GM21619 (cell line): Measurements from ENCODE around the gene DPPA3.
"Not testable (repeated sequence)": the region's sequence is repeated elsewhere in the genome, so short reads cannot be mapped to it uniquely, and the experiment has no call there.

Experiments
- ATAC-seq: cut with Tn5 transposase; IDR thresholded peaks from one replicate; pipeline ENCODE4 v1.9.1; 2021; ENCODE audit not compliant: unreplicated experiment

The DPPA3 gene

GRCh38 chr12:7711133-7711532 lies at the start of gene DPPA3:
Gene DPPA3 (plus strand): TSS chr12:7711433. CDS start chr12:7711571, 138 bp downstream.
- ATAC-seq, result no peak

DNA sequence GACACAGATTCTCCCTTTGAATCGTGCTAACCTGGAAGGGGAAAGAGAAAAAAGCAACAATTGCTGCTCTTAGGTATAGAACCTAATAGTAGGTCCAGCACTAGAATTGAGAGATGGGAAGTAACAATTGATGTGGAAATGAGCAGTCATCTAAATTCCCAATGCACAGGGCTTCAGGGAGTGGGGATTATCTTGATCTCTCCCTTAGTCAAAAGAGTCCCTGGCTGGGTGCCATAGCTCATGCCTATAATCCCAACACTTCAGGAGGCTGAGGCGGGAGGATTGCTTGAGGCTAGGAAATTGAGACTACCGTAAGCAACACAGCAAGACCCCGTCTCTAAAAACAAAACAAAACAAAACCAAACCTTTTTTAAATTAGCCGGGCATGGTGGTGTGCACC lies 49.5 kb upstream of the DPPA3 start:
- ATAC-seq, result no peak

GRCh38 chr12:7666595-7666994 lies 44.6 kb upstream of the DPPA3 start:
- ATAC-seq, result no peak

- ATAC-seq, result no peak
These were observed 44.1 kb upstream of the DPPA3 start for GRCh38 chr12:7667125-7667524.

DNA sequence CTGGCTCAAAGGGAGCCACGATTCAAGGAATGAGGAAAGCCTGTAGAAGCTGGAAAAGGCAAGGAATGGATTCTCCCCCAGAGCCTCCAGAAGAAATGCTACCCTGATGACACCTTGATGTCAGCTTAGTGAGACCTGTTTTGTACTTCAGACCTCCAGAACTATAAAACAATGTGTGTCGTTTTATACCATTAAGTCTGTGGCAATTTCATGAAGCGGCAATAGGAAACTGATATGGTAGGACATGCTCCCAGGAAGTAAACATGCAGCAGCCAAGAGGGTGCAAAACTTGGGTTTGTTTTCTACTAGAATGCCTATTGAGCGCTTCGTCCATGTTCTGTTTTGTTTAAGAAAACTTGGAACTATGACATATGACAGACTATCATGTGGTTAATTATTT lies 43.1 kb upstream of the DPPA3 start:
- no peak for ATAC-seq

DNA sequence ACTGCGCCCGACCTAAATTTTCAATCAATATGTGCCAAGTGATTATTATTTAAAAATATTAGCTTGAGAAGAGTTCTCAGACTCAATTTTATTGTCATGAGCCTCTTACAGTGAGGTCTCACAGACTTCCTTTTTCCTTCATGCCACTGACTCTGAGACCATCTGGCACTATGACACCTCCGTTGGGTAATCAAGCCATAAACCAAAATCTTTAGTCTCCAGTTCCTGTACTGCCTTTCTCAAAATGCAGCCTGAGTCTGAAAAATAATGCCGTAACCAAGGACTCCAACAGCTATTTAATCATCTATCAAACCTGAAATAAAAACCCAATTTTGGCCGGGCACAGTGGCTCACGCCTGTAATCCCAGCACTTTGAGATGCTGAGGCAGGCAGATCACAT lies 35.8 kb upstream of the DPPA3 start:
- not testable (repeated sequence) for ATAC-seq

- ATAC-seq, result not testable (repeated sequence)
These were observed 33.8 kb upstream of the DPPA3 start for GRCh38 chr12:7677432-7677888.

DNA sequence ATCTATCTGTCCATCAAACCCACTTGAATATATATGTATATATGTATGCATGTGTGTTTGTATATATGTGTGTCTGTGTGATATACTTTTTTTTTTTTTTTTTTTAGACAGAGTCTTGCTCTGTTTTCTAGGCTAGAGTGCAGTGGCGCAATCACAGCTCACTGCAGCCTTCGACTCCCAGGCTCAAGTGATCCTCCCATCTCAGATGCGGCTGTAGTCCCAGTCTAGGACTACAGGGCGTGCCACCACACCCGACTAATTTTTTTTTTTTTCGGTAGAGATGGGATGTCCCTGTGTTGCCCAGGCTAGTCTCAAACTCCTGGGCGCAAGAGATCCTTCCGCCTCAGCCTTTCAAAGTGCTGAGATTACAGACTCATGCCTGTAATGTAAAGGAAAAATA lies 32.5 kb upstream of the DPPA3 start:
- ATAC-seq, result no peak

DNA sequence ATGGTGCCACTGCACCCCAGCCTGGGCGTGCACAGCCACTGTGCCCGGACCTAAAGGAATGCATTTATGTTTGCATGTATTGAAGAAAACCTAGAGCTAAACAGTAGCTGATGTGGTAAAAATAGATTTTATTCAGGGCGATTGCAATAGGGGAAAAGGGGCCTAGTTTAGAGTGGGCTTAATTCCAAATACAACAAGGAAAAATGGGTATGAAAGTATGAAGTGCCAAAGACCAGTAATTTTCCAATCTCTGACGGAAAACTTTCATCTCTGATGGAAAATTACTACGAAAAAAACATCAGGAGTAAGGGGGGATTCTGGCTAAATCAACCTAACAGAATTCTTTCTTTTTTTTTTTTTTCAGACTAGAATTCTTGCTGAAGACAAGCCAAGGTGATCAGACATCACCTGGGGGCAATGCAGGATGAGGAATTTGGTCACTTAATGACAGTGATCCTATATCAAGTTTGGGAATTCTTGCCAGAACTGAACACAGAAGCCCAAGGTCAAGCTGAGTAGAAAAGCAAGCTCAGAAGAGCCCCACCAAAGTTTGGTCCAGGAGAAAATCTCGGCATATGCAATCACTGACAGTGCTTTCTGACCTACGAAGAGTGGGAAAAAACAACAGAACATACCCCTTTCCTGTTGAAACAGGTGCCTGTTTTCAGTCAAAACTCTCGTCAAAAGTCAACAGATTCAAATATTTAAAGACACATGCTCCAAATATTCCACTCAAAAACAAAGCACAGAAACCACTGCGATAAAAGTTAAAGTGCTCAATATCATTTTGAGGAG lies 31.8 kb upstream of the DPPA3 start:
- no peak for ATAC-seq

GRCh38 chr12:7681535-7681934 lies 29.7 kb upstream of the DPPA3 start:
- no peak for ATAC-seq

DNA sequence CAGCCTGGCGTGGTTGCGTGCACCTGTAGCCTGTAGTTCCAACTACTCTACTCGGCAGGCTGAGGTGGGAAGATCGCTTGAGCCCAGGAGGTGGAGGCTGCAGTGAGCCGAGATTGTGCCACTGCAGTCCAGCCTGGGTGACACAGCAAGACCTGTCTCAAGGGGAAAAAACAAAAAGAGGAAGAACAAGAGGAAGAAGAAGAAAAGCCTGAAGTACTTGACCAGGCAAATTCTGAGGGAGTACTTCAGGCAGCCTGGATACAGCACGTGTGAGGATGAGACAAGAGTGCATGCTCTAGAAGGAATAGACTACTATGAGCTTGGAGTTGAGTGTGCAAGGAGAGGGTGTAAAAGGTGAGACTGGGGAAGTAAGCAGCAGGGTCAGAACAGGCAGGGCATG lies 17.4 kb upstream of the DPPA3 start:
- no peak for ATAC-seq

GRCh38 chr12:7694556-7695236 lies 16.5 kb upstream of the DPPA3 start:
- ATAC-seq, result no peak

- no peak for ATAC-seq
These were observed 16.0 kb upstream of the DPPA3 start for GRCh38 chr12:7695237-7695560.

GRCh38 chr12:7695566-7696197 lies 15.6 kb upstream of the DPPA3 start, which contains the start of gene GDF3:
Gene GDF3 (minus strand): TSS chr12:7695775. CDS start chr12:7695728, 47 bp downstream.
- ATAC-seq, result no peak

GRCh38 chr12:7705846-7706245 lies 5.4 kb upstream of the DPPA3 start:
- no peak for ATAC-seq

DNA sequence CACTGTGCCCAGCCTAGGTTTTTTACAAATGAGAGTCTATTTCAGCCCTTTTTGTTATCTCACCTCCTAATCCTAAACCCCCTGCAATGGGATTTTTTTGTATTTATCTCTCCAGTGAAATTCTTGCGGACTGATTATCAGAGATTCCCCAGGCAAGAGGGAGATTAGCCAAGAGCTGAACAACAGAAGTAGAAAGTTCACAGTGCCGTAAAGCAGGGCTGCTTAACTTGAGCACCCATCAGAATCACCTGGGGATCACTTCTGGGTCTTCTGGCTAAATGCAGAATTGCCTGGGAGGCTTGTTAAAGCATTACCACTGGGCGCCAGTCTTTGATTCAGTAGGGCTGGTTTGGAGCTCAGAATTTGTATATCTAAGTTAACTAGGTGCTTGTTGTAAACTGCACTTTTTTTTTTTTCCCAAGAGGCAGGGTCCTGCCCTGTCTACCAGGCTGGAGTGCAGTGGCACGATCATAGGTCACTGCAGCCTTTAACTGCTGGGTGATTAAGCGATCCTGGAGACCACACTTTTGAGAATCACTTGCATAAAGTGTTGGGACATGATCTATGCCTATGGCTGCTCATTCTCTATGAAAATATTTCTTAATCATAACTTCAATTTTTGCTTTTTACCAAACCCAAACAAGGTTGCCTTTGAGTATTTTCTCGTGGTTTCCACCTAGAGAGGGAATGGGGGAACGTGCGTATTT lies 1.1 kb upstream of the DPPA3 start:
- no peak for ATAC-seq

GRCh38 chr12:7712841-7713442 lies 1.7 kb downstream of the DPPA3 start:
- ATAC-seq, result no peak

- no peak for ATAC-seq
These were observed 5.1 kb downstream of the DPPA3 start for GRCh38 chr12:7716381-7716780.

DNA sequence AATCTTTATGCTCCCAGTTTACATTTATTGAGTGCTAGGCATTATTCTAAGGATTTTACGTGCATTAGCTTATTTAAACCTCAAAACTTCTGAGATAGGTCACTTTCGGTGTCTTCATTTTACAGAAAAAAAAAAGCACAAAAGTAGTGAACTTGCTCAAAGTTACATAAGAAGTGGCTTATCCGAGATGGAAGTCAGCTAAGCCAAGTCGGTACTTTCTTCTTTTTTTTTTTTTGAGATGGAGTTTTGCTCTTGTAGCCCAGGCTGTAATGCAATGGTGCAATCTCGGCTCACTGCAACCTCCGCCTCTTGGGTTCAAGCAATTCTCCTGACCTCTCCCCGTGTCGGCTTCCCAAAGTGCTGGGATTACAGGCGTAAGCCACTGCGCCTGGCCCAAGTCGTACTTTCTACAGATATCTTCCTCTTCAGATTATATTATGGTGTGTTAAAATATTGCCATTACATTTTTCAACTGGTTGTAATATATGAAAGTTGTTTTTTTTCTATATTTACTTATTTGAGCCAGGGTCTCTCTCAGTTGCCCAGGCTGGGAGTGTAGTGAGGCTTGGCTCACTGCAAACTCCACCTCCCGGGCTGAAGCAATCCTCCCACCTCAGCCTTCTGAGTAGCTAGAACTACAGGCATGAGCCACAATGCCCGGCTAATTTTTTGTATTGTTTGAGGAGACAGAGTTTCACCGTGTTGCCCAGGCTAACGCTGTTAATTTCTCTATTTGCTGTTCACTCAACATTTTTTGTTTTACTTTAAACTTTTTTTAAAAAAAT lies 8.9 kb downstream of the DPPA3 start:
- ATAC-seq, result no peak

DNA sequence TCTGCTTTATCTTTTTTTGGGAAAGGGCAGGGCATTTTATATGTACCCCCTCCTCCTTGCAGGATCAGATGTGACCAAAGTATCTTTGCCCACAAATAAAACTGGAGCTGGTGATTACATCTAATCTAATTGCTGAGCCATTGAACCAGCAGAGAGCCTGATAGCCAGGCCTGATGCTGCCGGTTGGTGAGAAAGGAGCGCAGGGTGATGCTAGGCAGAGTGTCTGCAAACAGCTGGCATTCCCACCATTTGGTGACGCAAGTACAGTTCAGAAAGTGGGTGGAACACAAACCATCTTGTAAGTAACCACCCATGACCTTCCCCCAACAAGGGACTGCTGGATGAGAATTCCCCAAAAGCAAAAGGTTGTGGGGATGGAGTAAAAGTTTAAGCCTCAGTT lies 12.7 kb downstream of the DPPA3 start:
- ATAC-seq, result no peak
